ENCODE data around the gene MYB. TPM values are rescaled to one million over a fixed set of nuclear protein-coding genes. Genes with fewer than 3 reads are reported as not detected.

The MYB gene
- total RNA-seq, 1 experiment from 2014 or later = 6.4 TPM

- H3K27ac ChIP-seq = no peak overlapping the region
- H3K4me1 ChIP-seq = no peaks in the 10 kb centered on the region
- no peaks in the 10 kb centered on the region for H3K9me3 ChIP-seq (replicated peaks)
- H3K4me3 ChIP-seq = no peak overlapping the region
- H3K27me3 ChIP-seq = no peaks in the 10 kb centered on the region
- no peaks in the 10 kb centered on the region for H3K36me3 ChIP-seq
- DNase-seq = no peak
Observed at GRCh38 chr6:135251498-135252441, 70.7 kb downstream of the MYB start.

DNA sequence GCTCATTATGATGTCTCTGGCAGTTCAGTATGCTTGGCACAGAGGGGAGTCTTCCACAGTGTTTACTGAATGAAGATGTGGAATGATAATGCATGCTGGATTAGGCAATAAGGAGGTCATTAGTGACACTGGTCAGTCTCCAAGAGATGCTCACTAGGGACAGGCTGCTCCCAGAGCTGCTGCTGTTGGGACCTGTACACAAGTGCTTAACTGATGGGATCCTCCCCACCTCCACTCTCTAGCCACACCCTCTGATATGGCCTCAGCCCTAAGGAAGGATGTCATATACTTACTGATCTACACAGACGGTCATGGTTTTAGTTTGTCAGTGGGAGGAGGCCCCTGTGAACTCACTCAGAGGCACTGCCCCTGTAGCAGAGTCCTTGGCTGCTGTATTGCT, 73.4 kb downstream of the MYB start:
- Histone ChIP-seq H3K27ac (no peak overlapping the region), H3K4me1 (no peaks in the 10 kb centered on the region), H3K27me3 (no peaks in the 10 kb centered on the region), H3K9me3 (replicated peaks) (no peaks in the 10 kb centered on the region), H3K4me3 (no peak overlapping the region), H3K36me3 (no peaks in the 10 kb centered on the region)
- no peak for DNase-seq

DNA sequence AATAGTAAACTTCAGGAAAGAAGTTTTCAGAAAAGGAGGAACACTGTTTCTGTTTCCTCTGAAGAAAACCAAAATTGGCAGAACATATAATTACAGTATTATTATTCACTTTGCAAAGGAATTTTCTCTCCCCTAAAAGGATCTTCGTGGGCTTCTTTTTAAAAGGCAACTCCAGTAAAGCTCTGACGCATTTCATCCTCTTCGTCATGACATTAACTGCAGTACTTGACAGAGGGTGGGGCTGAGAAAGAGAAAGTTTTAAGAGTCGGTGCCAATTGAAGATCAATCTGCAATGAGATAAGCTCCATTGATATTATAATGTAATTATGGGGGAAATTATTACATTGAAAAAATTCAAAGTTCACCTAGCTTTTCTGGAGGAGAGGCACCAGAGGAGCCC, 75.8 kb downstream of the MYB start:
- Histone ChIP-seq H3K36me3 (no peaks in the 10 kb centered on the region), H3K27me3 (no peaks in the 10 kb centered on the region), H3K4me1 (no peaks in the 10 kb centered on the region), H3K4me3 (no peak overlapping the region), H3K27ac (no peak overlapping the region), H3K9me3 (replicated peaks) (no peaks in the 10 kb centered on the region)
- no peak for DNase-seq

DNA sequence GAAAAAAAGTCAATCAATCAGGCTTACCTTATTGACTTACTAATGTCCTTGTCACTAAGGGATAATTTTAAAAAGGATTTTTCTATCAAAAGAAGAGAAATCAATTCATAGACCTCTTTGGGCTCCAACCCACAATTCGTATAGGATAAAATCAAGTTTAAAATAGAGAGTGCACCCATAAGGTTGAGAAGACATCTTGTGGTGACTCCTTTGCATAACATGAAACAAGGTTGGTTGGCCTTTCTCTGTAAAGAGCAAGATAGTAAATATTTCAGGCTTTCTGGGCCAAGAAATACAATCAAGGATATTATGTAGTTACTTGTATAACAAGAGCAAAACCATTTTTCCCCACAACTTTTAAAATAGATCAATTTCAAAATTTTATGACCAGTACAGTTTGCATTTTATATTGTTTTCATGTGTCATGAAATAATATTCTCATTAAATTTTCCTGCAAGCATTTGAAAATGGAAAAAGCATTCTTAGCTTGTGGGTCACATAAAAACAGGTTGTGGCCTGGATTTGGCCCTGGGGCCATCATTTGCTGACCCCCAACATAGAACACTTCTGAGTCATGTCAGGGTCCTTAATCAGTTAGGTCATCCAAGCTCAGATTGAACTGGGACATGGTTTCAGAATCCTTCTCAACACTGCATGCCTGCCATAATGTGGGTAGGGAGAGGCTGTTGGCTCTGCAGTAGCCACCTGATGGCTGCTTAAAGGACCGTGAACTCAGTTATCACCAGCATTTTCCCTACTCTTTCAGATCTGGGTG, 76.7 kb downstream of the MYB start:
- no peak overlapping the region for H3K27ac ChIP-seq
- no peaks in the 10 kb centered on the region for H3K9me3 ChIP-seq (replicated peaks)
- H3K4me1 ChIP-seq = no peaks in the 10 kb centered on the region
- no peak overlapping the region for H3K4me3 ChIP-seq
- no peaks in the 10 kb centered on the region for H3K36me3 ChIP-seq
- DNase-seq = no peak
- H3K27me3 ChIP-seq = no peaks in the 10 kb centered on the region

GRCh38 chr6:135258970-135259369, 77.9 kb downstream of the MYB start:
- DNase-seq = no peak
- no peak overlapping the region for H3K27ac ChIP-seq
- no peaks in the 10 kb centered on the region for H3K4me1 ChIP-seq
- no peaks in the 10 kb centered on the region for H3K27me3 ChIP-seq
- no peak overlapping the region for H3K4me3 ChIP-seq
- no peaks in the 10 kb centered on the region for H3K36me3 ChIP-seq
- H3K9me3 ChIP-seq (replicated peaks) = no peaks in the 10 kb centered on the region

GRCh38 chr6:135260612-135261011, 79.5 kb downstream of the MYB start:
- Histone ChIP-seq H3K9me3 (replicated peaks) (no peaks in the 10 kb centered on the region), H3K27me3 (no peaks in the 10 kb centered on the region), H3K4me3 (no peak overlapping the region), H3K36me3 (no peaks in the 10 kb centered on the region), H3K4me1 (no peaks in the 10 kb centered on the region), H3K27ac (no peak overlapping the region)
- no peak for DNase-seq

DNA sequence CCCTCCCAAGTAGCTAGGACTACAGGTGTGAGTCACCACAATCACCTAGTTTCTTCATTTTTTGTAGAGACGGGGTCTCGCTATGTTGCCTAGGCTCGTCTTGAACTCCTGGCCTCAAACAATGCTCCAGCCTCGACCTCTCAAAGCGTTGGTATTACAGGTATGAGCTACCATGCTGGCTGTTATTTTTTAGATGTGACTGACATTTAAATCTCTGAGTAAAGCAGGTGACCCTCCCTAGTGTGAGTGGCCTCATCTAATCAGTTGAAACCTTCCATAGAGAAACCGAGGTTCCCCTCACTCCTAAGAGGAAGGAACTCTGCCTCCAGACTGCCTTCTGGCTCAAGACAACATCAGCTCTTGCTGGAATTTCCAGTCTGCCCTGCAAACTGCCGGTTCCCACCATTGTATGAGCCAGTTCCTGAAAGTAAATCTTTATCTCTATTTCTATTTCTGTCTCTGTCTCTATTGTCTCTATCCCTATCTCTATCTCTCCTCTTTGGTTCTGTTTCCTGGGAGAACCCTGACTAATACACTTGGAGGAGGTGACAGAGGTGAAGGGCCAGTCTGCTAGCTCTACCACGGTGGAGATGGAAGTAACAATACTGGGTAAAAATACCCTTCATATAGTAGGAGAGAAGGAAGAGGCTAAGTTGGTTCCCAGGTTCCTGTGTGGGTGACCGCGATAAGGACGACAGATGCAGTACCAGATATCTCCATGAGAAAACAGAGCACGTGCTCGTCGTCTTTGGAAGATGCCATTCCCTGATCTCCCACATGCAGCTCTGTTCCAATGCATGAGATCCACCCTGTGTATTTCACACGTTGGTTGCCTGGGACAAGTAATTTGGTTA, 81.0 kb downstream of the MYB start:
- Histone ChIP-seq H3K36me3 (no peaks in the 10 kb centered on the region), H3K27ac (no peak overlapping the region), H3K4me3 (no peak overlapping the region), H3K4me1 (no peaks in the 10 kb centered on the region), H3K27me3 (no peaks in the 10 kb centered on the region), H3K9me3 (replicated peaks) (no peaks in the 10 kb centered on the region)
- DNase-seq = no peak

- Histone ChIP-seq H3K4me1 (no peaks in the 10 kb centered on the region), H3K36me3 (no peaks in the 10 kb centered on the region), H3K27ac (no peak overlapping the region), H3K27me3 (no peaks in the 10 kb centered on the region), H3K4me3 (no peak overlapping the region), H3K9me3 (replicated peaks) (no peaks in the 10 kb centered on the region)
- no peak for DNase-seq
Observed at GRCh38 chr6:135265278-135265677, 84.2 kb downstream of the MYB start.

GRCh38 chr6:135266675-135267074, 85.6 kb downstream of the MYB start:
- no peaks in the 10 kb centered on the region for H3K4me1 ChIP-seq
- no peaks in the 10 kb centered on the region for H3K9me3 ChIP-seq (replicated peaks)
- no peak overlapping the region for H3K4me3 ChIP-seq
- no peak for DNase-seq
- no peaks in the 10 kb centered on the region for H3K36me3 ChIP-seq
- H3K27me3 ChIP-seq = no peaks in the 10 kb centered on the region
- H3K27ac ChIP-seq = no peak overlapping the region

DNA sequence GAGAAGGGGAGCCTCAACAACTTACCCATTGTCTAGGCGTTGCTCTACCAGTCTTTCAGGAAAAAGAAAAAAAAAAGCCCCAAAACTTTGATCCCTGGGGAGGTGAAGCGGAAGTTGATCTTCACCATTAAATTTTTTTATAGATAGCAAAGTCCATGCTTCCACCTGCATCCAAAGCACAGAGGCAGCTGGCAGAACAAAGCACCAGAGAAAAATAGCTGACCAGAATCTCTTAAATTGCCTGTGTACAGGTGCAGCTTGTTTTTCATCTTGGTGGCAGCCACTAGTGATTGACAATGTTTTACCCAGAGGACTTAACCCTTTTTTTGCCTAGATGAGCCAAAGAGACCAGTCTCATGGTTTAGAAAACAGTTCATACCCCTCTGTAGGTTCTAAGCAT, 86.0 kb downstream of the MYB start:
- Histone ChIP-seq H3K9me3 (replicated peaks) (no peaks in the 10 kb centered on the region), H3K36me3 (no peaks in the 10 kb centered on the region), H3K27me3 (no peaks in the 10 kb centered on the region), H3K27ac (no peak overlapping the region), H3K4me1 (no peaks in the 10 kb centered on the region), H3K4me3 (no peak overlapping the region)
- no peak for DNase-seq

DNA sequence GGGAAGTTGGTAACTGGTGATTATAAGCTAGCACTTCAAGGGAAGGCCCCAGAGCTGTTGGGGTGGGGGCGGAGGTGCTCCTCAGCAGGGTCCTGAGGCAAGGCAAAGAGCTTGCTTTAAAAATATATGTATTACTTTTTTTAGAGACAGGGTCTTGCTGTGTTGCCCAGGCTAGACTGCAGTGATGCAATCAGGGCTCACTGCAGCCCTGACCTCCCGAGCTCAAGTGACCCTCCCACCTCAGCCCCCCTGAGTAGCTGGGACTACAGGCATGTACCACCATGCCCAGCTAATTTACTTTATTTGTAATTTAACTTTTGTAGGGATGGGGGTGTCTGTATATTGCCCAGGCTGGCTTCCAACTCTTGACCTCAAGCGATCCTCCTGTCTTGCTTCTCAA, 87.2 kb downstream of the MYB start:
- Histone ChIP-seq H3K27me3 (no peaks in the 10 kb centered on the region), H3K9me3 (replicated peaks) (no peaks in the 10 kb centered on the region), H3K4me3 (no peak overlapping the region), H3K4me1 (no peaks in the 10 kb centered on the region), H3K36me3 (no peaks in the 10 kb centered on the region), H3K27ac (no peak overlapping the region)
- DNase-seq = no peak

DNA sequence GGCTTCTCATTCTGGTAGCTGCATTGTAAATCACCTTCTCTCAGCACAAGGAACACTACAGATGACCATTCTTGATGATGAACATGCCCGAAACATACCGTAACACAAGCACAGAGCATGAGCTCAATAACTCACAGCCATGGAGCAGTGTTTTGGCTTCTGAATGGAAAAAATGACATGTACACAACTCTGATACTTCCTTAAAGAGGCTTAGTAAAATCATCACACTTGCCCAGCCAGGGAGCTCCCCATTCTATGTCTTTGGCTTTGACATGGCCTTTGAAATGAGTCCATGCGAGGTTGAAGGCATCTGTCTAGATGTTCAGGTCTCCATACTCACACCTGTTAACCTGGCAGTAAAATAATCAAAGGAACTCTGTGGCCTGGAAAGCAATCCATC, 87.6 kb downstream of the MYB start:
- DNase-seq = no peak
- no peak overlapping the region for H3K4me3 ChIP-seq
- H3K36me3 ChIP-seq = no peaks in the 10 kb centered on the region

More for the DNA sequence above, 87.6 kb downstream of the MYB start:
- H3K4me1 ChIP-seq = no peaks in the 10 kb centered on the region
- no peaks in the 10 kb centered on the region for H3K9me3 ChIP-seq (replicated peaks)
- H3K27ac ChIP-seq = no peak overlapping the region
- H3K27me3 ChIP-seq = no peaks in the 10 kb centered on the region
